Measurements from ENCODE around the gene NAALADL2. TPM values are rescaled to one million over a fixed set of nuclear protein-coding genes. Genes with fewer than 3 reads are reported as not detected.
"Not testable (repeated sequence)": the region's sequence is repeated elsewhere in the genome, so short reads cannot be mapped to it uniquely, and the experiment has no call there.

Gene NAALADL2
- polyA plus RNA-seq, 2 donors, result 0.26 to 0.54 TPM

- not testable (repeated sequence) for H3K27ac ChIP-seq (ENCODE audit: low read depth in 2 of 2, low read length in 1 of 2); H3K9me3 ChIP-seq (ENCODE audit: control insufficient read depth in 2 of 2, insufficient read depth in 1 of 2, low read depth in 1 of 2, low read length in 1 of 2); H3K4me3 ChIP-seq (ENCODE audit: low read depth in 1 of 2, low read length in 2 of 2); H3K36me3 ChIP-seq (ENCODE audit: control insufficient read depth in 2 of 2, insufficient read depth in 2 of 2, low read length in 1 of 2); H3K4me1 ChIP-seq (ENCODE audit: control insufficient read depth in 2 of 2, insufficient read depth in 2 of 2, low read length in 1 of 2); H3K27me3 ChIP-seq (ENCODE audit: control insufficient read depth in 1 of 2, insufficient read depth in 2 of 2, low read length in 2 of 2)
- WGBS, 2 donors, result 89 to 98% methylated on average over 17 to 28 of the region's 28 CpGs
These were observed 273.6 kb downstream of the NAALADL2 start for GRCh38 chr3:175132706-175133105.

GRCh38 chr3:175144368-175144767 is 285.2 kb downstream of the NAALADL2 start:
- H3K27me3 ChIP-seq (ENCODE audit: control insufficient read depth in 1 of 2, insufficient read depth in 2 of 2, low read length in 2 of 2), result no peaks in the 10 kb centered on the region
- H3K4me1 ChIP-seq (ENCODE audit: control insufficient read depth in 2 of 2, insufficient read depth in 2 of 2, low read length in 1 of 2), result no peaks in the 10 kb centered on the region
- H3K36me3 ChIP-seq (ENCODE audit: control insufficient read depth in 2 of 2, insufficient read depth in 2 of 2, low read length in 1 of 2), result no peaks in the 10 kb centered on the region
- WGBS, 2 donors, result 94 to 99% methylated on average over 2 of the region's 2 CpGs
- no peak overlapping the region for H3K4me3 ChIP-seq (ENCODE audit: low read depth in 1 of 2, low read length in 2 of 2)
- H3K9me3 ChIP-seq (ENCODE audit: control insufficient read depth in 2 of 2, insufficient read depth in 1 of 2, low read depth in 1 of 2, low read length in 1 of 2), result no peaks in the 10 kb centered on the region
- H3K27ac ChIP-seq (ENCODE audit: low read depth in 2 of 2, low read length in 1 of 2), result no peak overlapping the region

- Histone ChIP-seq H3K27ac (ENCODE audit: low read depth in 2 of 2, low read length in 1 of 2) (no peak overlapping the region), H3K36me3 (ENCODE audit: control insufficient read depth in 2 of 2, insufficient read depth in 2 of 2, low read length in 1 of 2) (no peaks in the 10 kb centered on the region), H3K9me3 (ENCODE audit: control insufficient read depth in 2 of 2, insufficient read depth in 1 of 2, low read depth in 1 of 2, low read length in 1 of 2) (no peaks in the 10 kb centered on the region), H3K4me1 (ENCODE audit: control insufficient read depth in 2 of 2, insufficient read depth in 2 of 2, low read length in 1 of 2) (no peaks in the 10 kb centered on the region), H3K27me3 (ENCODE audit: control insufficient read depth in 1 of 2, insufficient read depth in 2 of 2, low read length in 2 of 2) (no peaks in the 10 kb centered on the region), H3K4me3 (ENCODE audit: low read depth in 1 of 2, low read length in 2 of 2) (no peak overlapping the region)
- 83 to 84% methylated on average over 1 of the region's 1 CpG for WGBS, 2 donors
These were observed 287.1 kb downstream of the NAALADL2 start for GRCh38 chr3:175146258-175146657.

- Histone ChIP-seq H3K27ac (ENCODE audit: low read depth in 2 of 2, low read length in 1 of 2) (no peak overlapping the region), H3K36me3 (ENCODE audit: control insufficient read depth in 2 of 2, insufficient read depth in 2 of 2, low read length in 1 of 2) (no peaks in the 10 kb centered on the region), H3K4me3 (ENCODE audit: low read depth in 1 of 2, low read length in 2 of 2) (no peak overlapping the region), H3K27me3 (ENCODE audit: control insufficient read depth in 1 of 2, insufficient read depth in 2 of 2, low read length in 2 of 2) (no peaks in the 10 kb centered on the region), H3K4me1 (ENCODE audit: control insufficient read depth in 2 of 2, insufficient read depth in 2 of 2, low read length in 1 of 2) (no peaks in the 10 kb centered on the region), H3K9me3 (ENCODE audit: control insufficient read depth in 2 of 2, insufficient read depth in 1 of 2, low read depth in 1 of 2, low read length in 1 of 2) (no peaks in the 10 kb centered on the region)
- WGBS, 2 donors, result 28% methylated on average over 4 of the region's 4 CpGs
These were observed 290.5 kb downstream of the NAALADL2 start for GRCh38 chr3:175149675-175150074.

- Histone ChIP-seq H3K36me3 (ENCODE audit: control insufficient read depth in 2 of 2, insufficient read depth in 2 of 2, low read length in 1 of 2) (no peaks in the 10 kb centered on the region), H3K4me1 (ENCODE audit: control insufficient read depth in 2 of 2, insufficient read depth in 2 of 2, low read length in 1 of 2) (no peaks in the 10 kb centered on the region), H3K9me3 (ENCODE audit: control insufficient read depth in 2 of 2, insufficient read depth in 1 of 2, low read depth in 1 of 2, low read length in 1 of 2) (no peaks in the 10 kb centered on the region), H3K27me3 (ENCODE audit: control insufficient read depth in 1 of 2, insufficient read depth in 2 of 2, low read length in 2 of 2) (no peaks in the 10 kb centered on the region), H3K27ac (ENCODE audit: low read depth in 2 of 2, low read length in 1 of 2) (peak overlapping the region; percentile 64 to 78), H3K4me3 (ENCODE audit: low read depth in 1 of 2, low read length in 2 of 2) (no peak overlapping the region)
- 51 to 60% methylated on average over 4 of the region's 4 CpGs for WGBS, 2 donors
These were observed 291.8 kb downstream of the NAALADL2 start for GRCh38 chr3:175150812-175151401.

GRCh38 chr3:175153595-175153994 is 294.5 kb downstream of the NAALADL2 start:
- Histone ChIP-seq H3K9me3 (ENCODE audit: control insufficient read depth in 2 of 2, insufficient read depth in 1 of 2, low read depth in 1 of 2, low read length in 1 of 2) (no peaks in the 10 kb centered on the region), H3K36me3 (ENCODE audit: control insufficient read depth in 2 of 2, insufficient read depth in 2 of 2, low read length in 1 of 2) (no peaks in the 10 kb centered on the region), H3K27ac (ENCODE audit: low read depth in 2 of 2, low read length in 1 of 2) (no peak overlapping the region), H3K4me3 (ENCODE audit: low read depth in 1 of 2, low read length in 2 of 2) (no peak overlapping the region), H3K27me3 (ENCODE audit: control insufficient read depth in 1 of 2, insufficient read depth in 2 of 2, low read length in 2 of 2) (no peaks in the 10 kb centered on the region), H3K4me1 (ENCODE audit: control insufficient read depth in 2 of 2, insufficient read depth in 2 of 2, low read length in 1 of 2) (no peaks in the 10 kb centered on the region)
- 81 to 83% methylated on average over 2 of the region's 2 CpGs for WGBS, 2 donors

GRCh38 chr3:175155172-175155571 is 296.0 kb downstream of the NAALADL2 start:
- 72 to 78% methylated on average over 2 of the region's 2 CpGs for WGBS, 2 donors
- Histone ChIP-seq H3K4me1 (ENCODE audit: control insufficient read depth in 2 of 2, insufficient read depth in 2 of 2, low read length in 1 of 2) (no peaks in the 10 kb centered on the region), H3K4me3 (ENCODE audit: low read depth in 1 of 2, low read length in 2 of 2) (no peak overlapping the region), H3K27ac (ENCODE audit: low read depth in 2 of 2, low read length in 1 of 2) (no peak overlapping the region), H3K9me3 (ENCODE audit: control insufficient read depth in 2 of 2, insufficient read depth in 1 of 2, low read depth in 1 of 2, low read length in 1 of 2) (no peaks in the 10 kb centered on the region), H3K27me3 (ENCODE audit: control insufficient read depth in 1 of 2, insufficient read depth in 2 of 2, low read length in 2 of 2) (no peaks in the 10 kb centered on the region), H3K36me3 (ENCODE audit: control insufficient read depth in 2 of 2, insufficient read depth in 2 of 2, low read length in 1 of 2) (no peaks in the 10 kb centered on the region)

- H3K9me3 ChIP-seq (ENCODE audit: control insufficient read depth in 2 of 2, insufficient read depth in 1 of 2, low read depth in 1 of 2, low read length in 1 of 2), result no peaks in the 10 kb centered on the region
- no peak overlapping the region for H3K4me3 ChIP-seq (ENCODE audit: low read depth in 1 of 2, low read length in 2 of 2)
- H3K27me3 ChIP-seq (ENCODE audit: control insufficient read depth in 1 of 2, insufficient read depth in 2 of 2, low read length in 2 of 2), result no peaks in the 10 kb centered on the region
- H3K36me3 ChIP-seq (ENCODE audit: control insufficient read depth in 2 of 2, insufficient read depth in 2 of 2, low read length in 1 of 2), result no peaks in the 10 kb centered on the region
- H3K27ac ChIP-seq (ENCODE audit: low read depth in 2 of 2, low read length in 1 of 2), result no peak overlapping the region
- no peaks in the 10 kb centered on the region for H3K4me1 ChIP-seq (ENCODE audit: control insufficient read depth in 2 of 2, insufficient read depth in 2 of 2, low read length in 1 of 2)
These were observed 300.1 kb downstream of the NAALADL2 start for GRCh38 chr3:175159202-175159601.

- H3K27me3 ChIP-seq (ENCODE audit: control insufficient read depth in 1 of 2, insufficient read depth in 2 of 2, low read length in 2 of 2), result no peaks in the 10 kb centered on the region
- no peaks in the 10 kb centered on the region for H3K4me1 ChIP-seq (ENCODE audit: control insufficient read depth in 2 of 2, insufficient read depth in 2 of 2, low read length in 1 of 2)
- WGBS, 2 donors, result 82 to 90% methylated on average over 5 of the region's 5 CpGs
- H3K9me3 ChIP-seq (ENCODE audit: control insufficient read depth in 2 of 2, insufficient read depth in 1 of 2, low read depth in 1 of 2, low read length in 1 of 2), result no peaks in the 10 kb centered on the region
- H3K36me3 ChIP-seq (ENCODE audit: control insufficient read depth in 2 of 2, insufficient read depth in 2 of 2, low read length in 1 of 2), result no peaks in the 10 kb centered on the region
- no peak overlapping the region for H3K4me3 ChIP-seq (ENCODE audit: low read depth in 1 of 2, low read length in 2 of 2)
- H3K27ac ChIP-seq (ENCODE audit: low read depth in 2 of 2, low read length in 1 of 2), result no peak overlapping the region
These were observed 302.2 kb downstream of the NAALADL2 start for GRCh38 chr3:175161291-175161690.

GRCh38 chr3:175163686-175164085 is 304.6 kb downstream of the NAALADL2 start:
- H3K27me3 ChIP-seq (ENCODE audit: control insufficient read depth in 1 of 2, insufficient read depth in 2 of 2, low read length in 2 of 2), result no peaks in the 10 kb centered on the region
- H3K4me3 ChIP-seq (ENCODE audit: low read depth in 1 of 2, low read length in 2 of 2), result no peak overlapping the region
- H3K4me1 ChIP-seq (ENCODE audit: control insufficient read depth in 2 of 2, insufficient read depth in 2 of 2, low read length in 1 of 2), result no peaks in the 10 kb centered on the region
- WGBS, 2 donors, result 48 to 62% methylated on average over 3 of the region's 3 CpGs
- H3K36me3 ChIP-seq (ENCODE audit: control insufficient read depth in 2 of 2, insufficient read depth in 2 of 2, low read length in 1 of 2), result no peaks in the 10 kb centered on the region
- no peaks in the 10 kb centered on the region for H3K9me3 ChIP-seq (ENCODE audit: control insufficient read depth in 2 of 2, insufficient read depth in 1 of 2, low read depth in 1 of 2, low read length in 1 of 2)
- H3K27ac ChIP-seq (ENCODE audit: low read depth in 2 of 2, low read length in 1 of 2), result no peak overlapping the region

Measured in esophagus (tissue), 2 donors.